Measurements from ENCODE around the gene ARHGAP10. TPM values are rescaled to one million over a fixed set of nuclear protein-coding genes. Genes with fewer than 3 reads are reported as not detected.

The ARHGAP10 gene
- total and polyA plus RNA-seq, 2 donors (not counting 1 experiment from before 2014, with no cell fraction given) = 0.10 to 0.34 TPM

DNA sequence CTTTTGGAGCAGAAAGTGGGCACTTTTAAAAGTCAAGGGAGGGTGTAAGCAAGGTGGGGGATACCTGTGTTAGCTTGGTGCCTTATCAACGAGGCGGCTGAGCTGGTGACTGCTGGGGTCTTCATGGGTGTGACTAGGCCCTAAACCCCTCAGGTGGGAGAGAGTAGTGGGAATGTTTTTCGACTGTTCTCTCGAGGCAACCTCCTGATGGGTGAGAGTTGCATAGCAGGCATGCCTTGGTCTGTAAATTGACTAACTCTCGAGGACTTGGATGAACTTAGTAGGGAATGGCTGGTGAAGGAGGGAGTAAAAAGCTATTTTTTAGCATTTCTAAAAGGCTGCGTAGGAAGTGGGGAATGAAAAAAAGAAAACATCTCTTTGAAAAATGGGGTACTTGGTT, 80.0 kb downstream of the ARHGAP10 start:
- H3K79me2 ChIP-seq (ENCODE audit: control insufficient read depth, insufficient read depth, low read length) = no peaks in the 10 kb centered on the region

DNA sequence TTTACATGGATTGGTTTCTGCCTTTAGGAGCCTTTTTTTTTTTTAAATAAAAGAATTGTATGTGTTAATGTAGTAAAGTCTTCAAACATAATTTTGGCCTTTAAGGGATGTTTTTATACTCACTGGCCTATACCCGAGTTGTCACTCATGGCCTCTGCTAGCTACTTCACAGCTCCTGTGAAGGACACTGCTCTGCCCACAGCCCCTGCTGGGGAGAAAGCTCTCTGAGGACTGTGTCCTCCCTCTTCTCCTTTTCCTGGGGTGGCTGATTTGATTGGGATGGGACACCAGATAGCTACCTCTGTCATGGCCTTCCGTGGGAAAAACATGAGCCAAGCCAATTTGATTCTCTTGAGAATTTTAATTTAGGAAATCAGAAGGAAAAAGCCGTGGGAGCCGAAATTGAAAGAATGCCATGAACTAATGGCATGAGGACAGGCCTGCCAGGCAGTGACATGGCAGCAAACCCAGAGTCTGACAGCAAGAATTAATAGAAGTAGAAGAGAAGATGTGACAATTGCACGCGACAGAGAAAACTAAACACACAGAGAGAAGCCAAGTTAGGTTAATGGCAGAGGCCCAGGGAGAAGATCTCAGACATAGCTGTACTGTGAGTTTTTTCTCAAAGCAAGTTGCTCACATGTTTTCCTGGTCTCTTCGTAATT, 81.4 kb downstream of the ARHGAP10 start:
- no peaks in the 10 kb centered on the region for H3K4me1 Mint-ChIP-seq
- no peaks in the 10 kb centered on the region for H3K4me1 ChIP-seq (ENCODE audit: control insufficient read depth in 2 of 2, insufficient read depth in 2 of 2, low read length in 2 of 2)
- no peak overlapping the region for H3K27ac Mint-ChIP-seq
- H3K4me3 Mint-ChIP-seq = no peak overlapping the region
- no peak for DNase-seq
- H3K27me3 Mint-ChIP-seq = no peaks in the 10 kb centered on the region
- no peak overlapping the region for H3K4me2 ChIP-seq (replicated peaks; ENCODE audit: low read depth, low read length, poor library complexity, severe bottlenecking)
- H3K27ac ChIP-seq (ENCODE audit: low read length in 2 of 2) = no peak overlapping the region
- CTCF ChIA-PET = no interaction called here
- TF ChIP-seq EZH2 (IDR thresholded peaks at IDR 0.05; ENCODE audit: borderline replicate concordance, insufficient read depth, low read depth, low read length, poor library complexity, severe bottlenecking) = no peak
- TF ChIP-seq, protein P1, sequence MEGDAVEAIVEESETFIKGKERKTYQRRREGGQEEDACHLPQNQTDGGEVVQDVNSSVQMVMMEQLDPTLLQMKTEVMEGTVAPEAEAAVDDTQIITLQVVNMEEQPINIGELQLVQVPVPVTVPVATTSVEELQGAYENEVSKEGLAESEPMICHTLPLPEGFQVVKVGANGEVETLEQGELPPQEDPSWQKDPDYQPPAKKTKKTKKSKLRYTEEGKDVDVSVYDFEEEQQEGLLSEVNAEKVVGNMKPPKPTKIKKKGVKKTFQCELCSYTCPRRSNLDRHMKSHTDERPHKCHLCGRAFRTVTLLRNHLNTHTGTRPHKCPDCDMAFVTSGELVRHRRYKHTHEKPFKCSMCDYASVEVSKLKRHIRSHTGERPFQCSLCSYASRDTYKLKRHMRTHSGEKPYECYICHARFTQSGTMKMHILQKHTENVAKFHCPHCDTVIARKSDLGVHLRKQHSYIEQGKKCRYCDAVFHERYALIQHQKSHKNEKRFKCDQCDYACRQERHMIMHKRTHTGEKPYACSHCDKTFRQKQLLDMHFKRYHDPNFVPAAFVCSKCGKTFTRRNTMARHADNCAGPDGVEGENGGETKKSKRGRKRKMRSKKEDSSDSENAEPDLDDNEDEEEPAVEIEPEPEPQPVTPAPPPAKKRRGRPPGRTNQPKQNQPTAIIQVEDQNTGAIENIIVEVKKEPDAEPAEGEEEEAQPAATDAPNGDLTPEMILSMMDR (IDR thresholded peaks at IDR 0.05) = no peak
- ATAC-seq (ENCODE audit: low read depth) = no peak
- no peaks in the 10 kb centered on the region for H3K9me3 ChIP-seq (ENCODE audit: control extremely low read depth in 1 of 3, control insufficient read depth in 2 of 3, insufficient read depth in 1 of 3, low read length in 2 of 3)
- H3K27me3 ChIP-seq (replicated peaks in 1 of 4; ENCODE audit: control extremely low read depth in 1 of 4, control insufficient read depth in 3 of 4, insufficient read depth in 4 of 4, low read length in 3 of 4) = no peaks in the 10 kb centered on the region
- intact Hi-C loops (cut with micrococcal nuclease) = no loop called here
- 100% methylated on average over 4 of the region's 7 CpGs for WGBS (ENCODE audit: insufficient coverage)
- H3K79me2 ChIP-seq (ENCODE audit: control insufficient read depth, insufficient read depth, low read length) = no peaks in the 10 kb centered on the region
- no peak overlapping the region for H3K4me3 ChIP-seq (ENCODE audit: control extremely low read depth in 1 of 5, extremely low read depth in 1 of 5, insufficient read depth in 1 of 5, low read depth in 2 of 5, low read length in 4 of 5)
- no peaks in the 10 kb centered on the region for H3K36me3 ChIP-seq (replicated peaks in 1 of 2; ENCODE audit: control extremely low read depth in 1 of 2, control insufficient read depth in 1 of 2, extremely low read depth in 1 of 2, insufficient read depth in 2 of 2, low read length in 1 of 2)
- H3K9me3 Mint-ChIP-seq (ENCODE audit: insufficient read depth) = no peaks in the 10 kb centered on the region
- POLR2A ChIA-PET = no interaction called here
- H3K9ac ChIP-seq (ENCODE audit: low read length) = no peak overlapping the region
- H2AFZ ChIP-seq (ENCODE audit: insufficient read depth, low read depth, low read length, poor library complexity, severe bottlenecking) = no peak overlapping the region
- H4K20me1 ChIP-seq (ENCODE audit: control insufficient read depth, insufficient read depth, low read length, poor library complexity, severe bottlenecking) = no peaks in the 10 kb centered on the region

More for the DNA sequence above, 80.0 kb downstream of the ARHGAP10 start:
- no peaks in the 10 kb centered on the region for H3K4me1 ChIP-seq (ENCODE audit: control insufficient read depth in 2 of 2, insufficient read depth in 2 of 2, low read length in 2 of 2)
- ChIA-PET CTCF (interaction anchor here (0.7 kb wide), 1 partner anchor 249 kb away, joined by 3 read pairs; no protein-coding TSS in a partner anchor), POLR2A (no interaction called here)
- TF ChIP-seq, protein P1 (IDR thresholded peaks at IDR 0.05) = no peak
- TF ChIP-seq EZH2 (IDR thresholded peaks at IDR 0.05; ENCODE audit: borderline replicate concordance, insufficient read depth, low read depth, low read length, poor library complexity, severe bottlenecking) = no peak
- Mint-ChIP-seq H3K4me1 (no peaks in the 10 kb centered on the region), H3K4me3 (no peak overlapping the region), H3K9me3 (ENCODE audit: insufficient read depth) (no peaks in the 10 kb centered on the region), H3K27ac (no peak overlapping the region), H3K27me3 (no peaks in the 10 kb centered on the region)
- no peaks in the 10 kb centered on the region for H3K36me3 ChIP-seq (replicated peaks in 1 of 2; ENCODE audit: control extremely low read depth in 1 of 2, control insufficient read depth in 1 of 2, extremely low read depth in 1 of 2, insufficient read depth in 2 of 2, low read length in 1 of 2)
- no peaks in the 10 kb centered on the region for H3K9me3 ChIP-seq (ENCODE audit: control extremely low read depth in 1 of 3, control insufficient read depth in 2 of 3, insufficient read depth in 1 of 3, low read length in 2 of 3)
- DNase-seq = no peak
- H4K20me1 ChIP-seq (ENCODE audit: control insufficient read depth, insufficient read depth, low read length, poor library complexity, severe bottlenecking) = no peaks in the 10 kb centered on the region
- no peak for ATAC-seq (ENCODE audit: low read depth)
- no peak overlapping the region for H2AFZ ChIP-seq (ENCODE audit: insufficient read depth, low read depth, low read length, poor library complexity, severe bottlenecking)
- no peak overlapping the region for H3K9ac ChIP-seq (ENCODE audit: low read length)
- intact Hi-C loops (cut with micrococcal nuclease) = no loop called here
- H3K27ac ChIP-seq (ENCODE audit: low read length in 2 of 2) = no peak overlapping the region
- WGBS (ENCODE audit: insufficient coverage) = 100% methylated on average over 5 of the region's 6 CpGs
- no peaks in the 10 kb centered on the region for H3K27me3 ChIP-seq (replicated peaks in 1 of 4; ENCODE audit: control extremely low read depth in 1 of 4, control insufficient read depth in 3 of 4, insufficient read depth in 4 of 4, low read length in 3 of 4)
- H3K4me3 ChIP-seq (ENCODE audit: control extremely low read depth in 1 of 5, extremely low read depth in 1 of 5, insufficient read depth in 1 of 5, low read depth in 2 of 5, low read length in 4 of 5) = no peak overlapping the region
- H3K4me2 ChIP-seq (replicated peaks; ENCODE audit: low read depth, low read length, poor library complexity, severe bottlenecking) = no peak overlapping the region

Measured in B cell (primary cell).